ENCODE results near the gene PHF19.

GRCh38 chr9:120925535-120926396 is 48.8 kb upstream of the PHF19 start:
- TF ChIP-seq CTCF (IDR thresholded peaks at IDR 0.05) (no peak), POLR2A (IDR thresholded peaks at IDR 0.05) (no peak), EP300 (IDR thresholded peaks at IDR 0.05) (no peak)

All from ovary (tissue), 3 donors.